ENCODE data around the gene ENOSF1. TPM values are rescaled to one million over a fixed set of nuclear protein-coding genes. Genes with fewer than 3 reads are reported as not detected.

Gene ENOSF1
- total and polyA plus RNA-seq, 2 of the 13 experiments (the other 11 are each of a cell fraction or from before 2014, with no cell fraction given) = 37.6 to 40.1 TPM

DNA sequence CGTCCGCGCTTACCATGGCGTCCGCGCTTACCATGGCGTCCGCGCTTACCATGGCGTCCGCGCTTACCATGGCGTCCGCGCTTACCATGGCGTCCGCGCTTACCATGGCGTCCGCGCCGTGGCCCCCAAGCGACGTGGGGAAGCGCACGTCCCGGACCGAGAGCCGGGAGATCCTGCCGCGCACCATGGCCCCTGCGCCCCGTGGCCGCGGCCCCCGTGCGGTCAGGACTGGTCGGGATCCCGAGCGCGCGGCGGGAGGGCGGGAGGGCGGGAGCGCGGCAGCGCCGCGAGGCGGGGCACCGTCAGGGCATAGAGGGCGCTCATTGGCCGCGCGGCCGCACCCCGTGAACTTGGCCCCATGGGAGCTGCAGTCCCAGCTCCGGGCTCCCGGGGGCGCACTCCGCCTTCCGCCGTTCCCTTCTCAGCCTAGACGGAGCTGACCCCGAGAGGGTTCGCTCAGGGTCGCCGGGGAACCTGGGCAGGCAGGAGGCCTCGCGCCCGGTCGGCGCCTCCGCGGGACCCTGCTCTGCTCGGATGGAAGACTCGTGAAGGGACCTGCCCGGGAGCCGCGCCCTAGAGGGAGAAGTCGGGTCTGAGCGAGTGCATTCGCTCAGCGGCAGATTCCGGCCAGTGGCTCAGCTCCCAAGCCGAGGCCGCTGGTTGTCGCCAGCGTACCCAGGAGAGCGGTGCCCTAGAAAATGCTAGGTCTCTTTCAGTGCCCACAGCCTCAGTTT is at the start of gene ENOSF1 (continued):
- TF ChIP-seq, protein P1, sequence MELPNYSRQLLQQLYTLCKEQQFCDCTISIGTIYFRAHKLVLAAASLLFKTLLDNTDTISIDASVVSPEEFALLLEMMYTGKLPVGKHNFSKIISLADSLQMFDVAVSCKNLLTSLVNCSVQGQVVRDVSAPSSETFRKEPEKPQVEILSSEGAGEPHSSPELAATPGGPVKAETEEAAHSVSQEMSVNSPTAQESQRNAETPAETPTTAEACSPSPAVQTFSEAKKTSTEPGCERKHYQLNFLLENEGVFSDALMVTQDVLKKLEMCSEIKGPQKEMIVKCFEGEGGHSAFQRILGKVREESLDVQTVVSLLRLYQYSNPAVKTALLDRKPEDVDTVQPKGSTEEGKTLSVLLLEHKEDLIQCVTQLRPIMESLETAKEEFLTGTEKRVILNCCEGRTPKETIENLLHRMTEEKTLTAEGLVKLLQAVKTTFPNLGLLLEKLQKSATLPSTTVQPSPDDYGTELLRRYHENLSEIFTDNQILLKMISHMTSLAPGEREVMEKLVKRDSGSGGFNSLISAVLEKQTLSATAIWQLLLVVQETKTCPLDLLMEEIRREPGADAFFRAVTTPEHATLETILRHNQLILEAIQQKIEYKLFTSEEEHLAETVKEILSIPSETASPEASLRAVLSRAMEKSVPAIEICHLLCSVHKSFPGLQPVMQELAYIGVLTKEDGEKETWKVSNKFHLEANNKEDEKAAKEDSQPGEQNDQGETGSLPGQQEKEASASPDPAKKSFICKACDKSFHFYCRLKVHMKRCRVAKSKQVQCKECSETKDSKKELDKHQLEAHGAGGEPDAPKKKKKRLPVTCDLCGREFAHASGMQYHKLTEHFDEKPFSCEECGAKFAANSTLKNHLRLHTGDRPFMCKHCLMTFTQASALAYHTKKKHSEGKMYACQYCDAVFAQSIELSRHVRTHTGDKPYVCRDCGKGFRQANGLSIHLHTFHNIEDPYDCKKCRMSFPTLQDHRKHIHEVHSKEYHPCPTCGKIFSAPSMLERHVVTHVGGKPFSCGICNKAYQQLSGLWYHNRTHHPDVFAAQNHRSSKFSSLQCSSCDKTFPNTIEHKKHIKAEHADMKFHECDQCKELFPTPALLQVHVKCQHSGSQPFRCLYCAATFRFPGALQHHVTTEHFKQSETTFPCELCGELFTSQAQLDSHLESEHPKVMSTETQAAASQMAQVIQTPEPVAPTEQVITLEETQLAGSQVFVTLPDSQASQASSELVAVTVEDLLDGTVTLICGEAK (IDR thresholded peaks at IDR 0.05) = no peak
- TF ChIP-seq, protein P1 (CRISPR knock-in tag; IDR thresholded peaks at IDR 0.05) = 0 out of 2 replicates have a peak, but pooled peaks have one; percentile 48
- TF ChIP-seq SOX13 (IDR thresholded peaks at IDR 0.05) = no peak
- peak in 1 of 2 experiments; percentile 28; a peak in 1 of 4 replicates for TF ChIP-seq SOX13 (CRISPR knock-in tag; conservative IDR thresholded peaks at IDR 0.05 in 1 of 2, IDR thresholded peaks at IDR 0.05 in 1 of 2)
- peak; percentile 88 for TF ChIP-seq DMAP1 (CRISPR knock-in tag; IDR thresholded peaks at IDR 0.05)
- TF ChIP-seq ZFP36L2 (CRISPR knock-in tag; IDR thresholded peaks at IDR 0.05) = no peak
- TF ChIP-seq HDAC1 (CRISPR knock-in tag; IDR thresholded peaks at IDR 0.05) = peak; percentile 80
- 0 out of 2 replicates have a peak, but pooled peaks have one; percentile 6 for TF ChIP-seq BHLHE40 (IDR thresholded peaks at IDR 0.05; ENCODE audit: low read length)
- no peak for TF ChIP-seq HMG20A (CRISPR knock-in tag; IDR thresholded peaks at IDR 0.05; ENCODE audit: borderline replicate concordance)
- TF ChIP-seq, protein P2, sequence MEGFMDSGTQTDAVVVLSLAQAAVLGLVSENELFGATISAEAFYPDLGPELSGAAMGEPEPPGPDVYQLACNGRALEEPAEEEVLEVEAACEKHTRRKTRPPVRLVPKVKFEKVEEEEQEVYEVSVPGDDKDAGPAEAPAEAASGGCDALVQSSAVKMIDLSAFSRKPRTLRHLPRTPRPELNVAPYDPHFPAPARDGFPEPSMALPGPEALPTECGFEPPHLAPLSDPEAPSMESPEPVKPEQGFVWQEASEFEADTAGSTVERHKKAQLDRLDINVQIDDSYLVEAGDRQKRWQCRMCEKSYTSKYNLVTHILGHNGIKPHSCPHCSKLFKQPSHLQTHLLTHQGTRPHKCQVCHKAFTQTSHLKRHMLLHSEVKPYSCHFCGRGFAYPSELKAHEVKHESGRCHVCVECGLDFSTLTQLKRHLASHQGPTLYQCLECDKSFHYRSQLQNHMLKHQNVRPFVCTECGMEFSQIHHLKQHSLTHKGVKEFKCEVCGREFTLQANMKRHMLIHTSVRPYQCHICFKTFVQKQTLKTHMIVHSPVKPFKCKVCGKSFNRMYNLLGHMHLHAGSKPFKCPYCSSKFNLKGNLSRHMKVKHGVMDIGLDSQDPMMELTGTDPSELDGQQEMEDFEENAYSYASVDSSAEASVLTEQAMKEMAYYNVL (CRISPR knock-in tag; IDR thresholded peaks at IDR 0.05; ENCODE audit: borderline replicate concordance) = no peak
- TF ChIP-seq U2AF2 (IDR thresholded peaks at IDR 0.05; ENCODE audit: low read depth, low read length) = no peak
- TF ChIP-seq MIER3 (CRISPR knock-in tag; IDR thresholded peaks at IDR 0.05; ENCODE audit: borderline replicate concordance) = peak; percentile 38; the same call in 1 of the 2 replicates
- no peak for TF ChIP-seq NR2F2 (IDR thresholded peaks at IDR 0.05; ENCODE audit: borderline replicate concordance, low read depth)
- TF ChIP-seq, protein P3, sequence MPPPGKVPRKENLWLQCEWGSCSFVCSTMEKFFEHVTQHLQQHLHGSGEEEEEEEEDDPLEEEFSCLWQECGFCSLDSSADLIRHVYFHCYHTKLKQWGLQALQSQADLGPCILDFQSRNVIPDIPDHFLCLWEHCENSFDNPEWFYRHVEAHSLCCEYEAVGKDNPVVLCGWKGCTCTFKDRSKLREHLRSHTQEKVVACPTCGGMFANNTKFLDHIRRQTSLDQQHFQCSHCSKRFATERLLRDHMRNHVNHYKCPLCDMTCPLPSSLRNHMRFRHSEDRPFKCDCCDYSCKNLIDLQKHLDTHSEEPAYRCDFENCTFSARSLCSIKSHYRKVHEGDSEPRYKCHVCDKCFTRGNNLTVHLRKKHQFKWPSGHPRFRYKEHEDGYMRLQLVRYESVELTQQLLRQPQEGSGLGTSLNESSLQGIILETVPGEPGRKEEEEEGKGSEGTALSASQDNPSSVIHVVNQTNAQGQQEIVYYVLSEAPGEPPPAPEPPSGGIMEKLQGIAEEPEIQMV (CRISPR knock-in tag; IDR thresholded peaks at IDR 0.05; ENCODE audit: low read depth) = peak; percentile 99
- 0 out of 2 replicates have a peak, but pooled peaks have one; percentile 8 for TF ChIP-seq MEIS2 (CRISPR knock-in tag; IDR thresholded peaks at IDR 0.05)
- TF ChIP-seq KLF6 (CRISPR knock-in tag; IDR thresholded peaks at IDR 0.05) = no peak
- TF ChIP-seq MAFG (CRISPR knock-in tag; IDR thresholded peaks at IDR 0.05) = no peak
- no peak for TF ChIP-seq ZNF674 (CRISPR knock-in tag; IDR thresholded peaks at IDR 0.05; ENCODE audit: low read depth)

Measured in HepG2 (cell line).